ENCODE results near the gene GALNT10.

GALNT10 gene

GRCh38 chr5:154179846-154180710 lies 10.5 kb upstream of the GALNT10 start:
- peak; percentile 32 for DNase-seq

GRCh38 chr5:154181161-154181560 lies 9.4 kb upstream of the GALNT10 start:
- no peak for DNase-seq

GRCh38 chr5:154189256-154189818 lies 1.2 kb upstream of the GALNT10 start:
- DNase-seq: no peak

- peak; percentile 68 for DNase-seq
Measured at GRCh38 chr5:154189819-154190594, 526 bp upstream of the GALNT10 start.

DNA sequence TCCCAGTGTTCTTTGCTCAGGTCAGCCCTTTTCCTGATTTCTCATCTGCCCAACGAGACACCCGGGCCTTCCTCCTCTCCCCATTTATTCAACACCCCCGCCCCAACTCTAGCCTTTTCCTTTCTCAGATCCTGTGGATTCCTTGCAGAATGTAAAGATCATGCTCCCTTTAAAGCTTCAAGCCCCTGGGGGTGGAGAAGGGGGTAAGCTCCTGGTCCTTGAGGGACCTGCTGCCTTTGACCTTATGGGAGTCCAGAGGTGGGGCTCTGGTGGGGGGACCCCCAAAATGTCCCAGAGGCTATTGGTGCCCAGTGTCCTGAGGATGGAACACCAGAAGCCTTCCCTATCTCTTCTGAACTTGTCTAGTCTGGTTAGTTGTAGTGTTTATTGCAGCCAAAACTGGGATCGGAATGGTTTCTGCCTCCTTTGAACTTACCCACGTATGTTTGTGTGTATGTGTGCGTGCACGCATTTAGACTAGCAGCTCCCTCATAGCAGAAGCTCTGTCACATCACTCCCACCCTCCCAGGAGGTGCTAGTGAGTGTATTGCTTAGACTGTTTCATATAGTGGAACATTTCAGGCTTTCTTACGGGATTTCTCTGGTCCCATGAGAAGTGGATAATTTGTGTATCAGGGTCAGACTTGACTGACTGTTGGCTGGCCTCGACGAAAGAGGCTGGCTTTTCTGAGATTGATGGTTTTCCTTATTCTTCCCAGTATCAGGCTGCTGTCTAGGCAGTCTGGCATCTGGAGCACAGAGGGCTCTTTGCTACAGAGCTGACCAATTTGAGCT lies 1.1 kb downstream of the GALNT10 start:
- DNase-seq: no peak

DNA sequence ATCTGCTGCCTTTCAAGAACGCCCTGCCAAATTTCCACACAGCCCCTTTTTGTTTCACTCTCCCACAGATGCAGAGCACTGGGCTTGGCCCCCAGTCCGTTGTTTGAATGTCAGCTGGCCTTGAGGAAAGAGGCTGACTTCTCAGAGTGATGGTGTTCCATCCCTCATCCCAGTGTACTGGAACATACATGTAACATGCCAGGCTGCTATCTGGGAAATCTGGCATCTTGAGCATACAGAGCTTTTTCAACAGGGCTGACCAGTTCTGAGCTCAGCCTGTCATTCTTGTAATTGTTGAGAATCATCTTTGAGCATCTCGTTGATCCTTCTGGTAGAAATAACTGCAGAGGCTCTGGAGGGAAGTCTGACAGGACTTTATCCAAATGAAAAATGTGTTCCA lies 2.8 kb downstream of the GALNT10 start:
- DNase-seq: no peak

DNA sequence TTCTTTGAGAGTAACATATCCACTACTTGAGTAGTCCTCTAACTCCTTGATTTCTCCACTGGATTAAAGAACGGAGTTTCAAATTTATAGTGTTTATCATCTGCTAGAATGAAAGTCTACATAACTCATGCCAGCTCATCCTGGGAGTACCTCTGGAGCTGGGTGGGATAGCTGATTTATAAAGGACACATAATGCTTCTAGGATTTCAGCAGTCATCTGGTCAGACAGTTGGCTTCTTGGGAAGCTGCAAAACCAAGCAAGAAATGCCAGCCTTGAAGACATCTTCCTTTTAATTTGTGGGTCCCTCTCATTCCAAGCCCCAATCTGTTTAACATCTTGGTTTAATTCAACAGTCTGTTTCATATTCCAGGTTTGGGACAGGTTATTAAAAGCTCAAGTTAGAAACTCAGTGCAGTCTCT lies 3.2 kb downstream of the GALNT10 start:
- no peak for DNase-seq

GRCh38 chr5:154194345-154195329 lies 4.1 kb downstream of the GALNT10 start:
- no peak for DNase-seq

DNA sequence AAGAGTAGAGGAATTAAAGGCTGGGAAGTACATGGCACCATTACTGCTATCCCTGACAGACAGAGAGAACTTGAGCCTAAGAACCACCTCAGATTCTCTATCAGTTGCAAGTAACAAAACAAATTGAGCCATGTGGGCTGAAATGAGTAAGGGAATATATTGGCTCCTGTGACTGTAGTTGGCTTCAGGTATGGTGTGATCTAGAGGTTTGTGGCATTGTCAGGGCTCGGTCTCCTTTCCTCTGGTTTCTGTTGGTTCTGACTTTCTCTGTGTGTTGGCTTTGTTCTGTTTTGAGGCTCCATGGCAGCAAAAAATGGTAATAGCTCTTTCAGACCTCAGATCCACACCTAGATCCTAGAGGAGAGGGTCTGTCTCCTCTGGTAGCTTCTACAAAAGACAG lies 5.7 kb downstream of the GALNT10 start:
- no peak for DNase-seq

GRCh38 chr5:154196955-154197652 lies 6.6 kb downstream of the GALNT10 start:
- DNase-seq: no peak

DNA sequence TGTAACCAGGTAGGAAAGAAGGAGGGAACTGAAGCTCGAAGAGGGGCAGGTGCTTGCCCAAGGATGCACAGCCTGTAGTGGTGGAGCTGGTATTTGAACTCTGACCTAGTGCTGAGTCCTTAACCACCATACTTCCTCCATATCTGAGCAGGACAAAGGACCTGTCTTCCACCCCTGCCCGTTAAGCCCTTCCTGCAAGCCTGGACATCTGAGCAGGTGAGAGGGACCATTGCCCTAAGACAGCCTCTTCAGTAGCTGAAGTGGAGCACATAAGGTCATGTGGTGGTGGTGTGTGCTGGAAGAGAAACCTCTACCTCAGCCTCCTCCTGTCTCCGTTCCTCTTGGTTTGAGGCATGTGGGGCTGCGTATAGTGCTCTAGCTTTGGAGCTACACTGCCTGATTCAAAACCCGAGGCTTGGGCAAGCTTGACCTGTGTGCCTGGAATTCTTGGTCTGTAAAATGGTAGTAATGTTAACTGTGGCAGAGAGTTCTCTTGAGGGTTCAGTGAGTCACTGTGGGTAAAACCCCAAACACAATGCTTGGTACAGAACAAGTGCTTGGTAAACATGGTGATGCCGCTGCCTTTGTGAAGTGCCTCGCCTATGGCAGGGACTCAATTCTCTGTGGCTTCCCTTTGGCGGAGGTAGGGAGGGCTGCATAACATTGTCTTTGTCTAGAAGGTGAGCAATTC lies 7.4 kb downstream of the GALNT10 start:
- DNase-seq: peak; percentile 85

- no peak for DNase-seq
Measured at GRCh38 chr5:154198611-154199230, 8.2 kb downstream of the GALNT10 start.

GRCh38 chr5:154199263-154199662 lies 8.7 kb downstream of the GALNT10 start:
- no peak for DNase-seq

DNA sequence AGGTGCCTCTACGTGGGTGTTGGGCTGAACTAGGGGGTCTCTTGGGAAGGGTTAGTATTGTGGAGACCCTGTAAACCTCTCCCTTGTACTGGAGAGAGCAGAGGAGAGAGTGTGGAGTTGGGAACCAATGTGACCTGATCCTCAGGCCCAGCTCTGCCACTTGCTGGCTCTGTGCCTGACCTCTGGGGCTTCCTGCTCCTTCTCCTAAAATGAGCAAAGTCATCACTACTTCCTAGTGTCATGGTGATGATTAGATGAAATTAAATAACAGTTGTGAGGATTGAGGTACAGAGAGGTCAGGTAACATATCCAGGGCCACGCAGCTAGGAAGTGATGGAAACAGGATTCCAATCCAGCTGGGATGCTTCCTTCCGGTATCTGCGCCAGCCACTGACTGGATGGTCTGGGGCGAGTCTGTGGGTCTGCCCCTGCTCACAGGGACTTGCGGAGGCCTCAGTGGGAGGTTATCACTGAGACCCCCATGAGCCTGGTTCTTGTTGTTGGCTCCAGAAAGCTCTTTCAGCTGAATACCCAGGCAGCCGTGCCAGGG lies 9.2 kb downstream of the GALNT10 start:
- no peak for DNase-seq

- no peak for DNase-seq
Measured at GRCh38 chr5:154200221-154200620, 9.7 kb downstream of the GALNT10 start.

GRCh38 chr5:154201108-154201769 lies 10.7 kb downstream of the GALNT10 start:
- no peak for DNase-seq

GRCh38 chr5:154202379-154203260 lies 12.1 kb downstream of the GALNT10 start:
- DNase-seq: peak; percentile 64
